GM21825 (cell line): ENCODE results near the gene STMN3.

Experiments used
- ATAC-seq: cut with Tn5 transposase; IDR thresholded peaks from one replicate; pipeline ENCODE4 v1.9.1; 2021; ENCODE audit warnings: mild to moderate bottlenecking, moderate library complexity; ENCODE audit not compliant: unreplicated experiment

The STMN3 gene

DNA sequence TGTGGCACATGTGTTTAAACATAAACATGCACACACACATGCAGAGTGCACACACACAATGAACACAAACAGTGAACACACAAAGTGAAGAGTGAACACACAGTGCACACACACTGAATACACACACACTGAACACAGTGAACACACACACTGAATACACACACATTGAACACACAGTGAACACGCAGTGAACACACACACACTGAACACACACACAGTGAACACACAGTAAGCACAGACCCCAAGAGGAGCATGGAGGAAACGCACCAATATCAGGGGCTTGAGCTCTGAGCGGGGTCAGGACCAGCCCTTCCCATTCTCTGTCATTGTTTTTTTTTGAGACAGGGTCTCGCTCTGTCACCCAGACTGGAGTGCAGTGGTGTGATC lies 62.1 kb downstream of the STMN3 start:
- ATAC-seq, result no peak

DNA sequence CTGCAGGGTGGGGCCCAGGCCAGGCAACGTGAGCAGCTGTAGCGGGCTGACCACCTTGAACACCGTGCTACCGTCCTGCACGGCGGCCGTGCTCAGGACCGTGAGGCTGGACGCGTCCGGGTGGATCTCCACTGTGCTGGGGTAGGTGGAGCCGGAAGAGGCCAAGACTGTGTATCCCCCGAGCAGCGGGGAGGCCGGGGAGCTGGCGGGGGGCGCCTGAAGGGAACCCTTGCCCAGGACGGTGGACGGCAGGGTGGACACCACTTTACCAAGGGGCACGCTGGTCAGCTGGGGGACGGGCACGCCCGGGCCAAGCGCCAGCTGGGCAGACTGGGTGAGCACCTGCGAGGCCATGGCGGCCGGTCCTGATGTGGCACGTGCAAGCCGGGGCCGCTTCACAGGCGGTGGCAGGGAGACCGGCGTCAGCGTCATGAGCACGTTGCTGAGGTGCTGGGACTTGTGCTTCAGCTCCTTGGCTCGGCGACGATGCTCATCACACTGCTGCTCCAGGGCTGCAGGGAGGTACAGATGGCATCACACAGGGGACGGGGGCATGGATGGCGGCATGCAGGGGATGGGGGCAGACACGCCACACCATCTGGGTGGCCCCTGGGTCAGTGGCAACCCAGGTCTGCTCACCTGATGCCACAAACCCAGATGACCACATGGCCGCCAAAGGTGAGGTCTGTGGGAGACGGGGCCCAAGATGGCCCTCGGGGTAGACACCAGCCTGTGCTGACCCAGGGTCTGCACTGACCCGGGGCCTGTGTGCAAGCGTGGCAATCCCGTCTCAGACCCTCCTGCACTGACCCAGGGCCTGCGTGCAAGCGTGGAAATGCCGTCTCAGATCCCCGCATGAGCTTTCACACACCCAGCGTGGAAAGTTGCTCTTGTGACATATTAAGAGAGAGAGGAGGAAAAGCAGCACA lies 62.7 kb downstream of the STMN3 start:
- ATAC-seq, result no peak
